T follicular helper cell (primary cell): Measurements from ENCODE around the gene CCSER1.
"Not testable (repeated sequence)": the region's sequence is repeated elsewhere in the genome, so short reads cannot be mapped to it uniquely, and the experiment has no call there.

Experiments used
- DNase-seq: peaks from one replicate; pipeline ENCODE4 v3.0.0-alpha.2; 2020; ENCODE audit warnings: low read depth

Gene CCSER1

GRCh38 chr4:91284480-91284879, 1157.3 kb downstream of the CCSER1 start:
- DNase-seq = no peak

GRCh38 chr4:91285487-91285886, 1158.3 kb downstream of the CCSER1 start:
- no peak for DNase-seq

DNA sequence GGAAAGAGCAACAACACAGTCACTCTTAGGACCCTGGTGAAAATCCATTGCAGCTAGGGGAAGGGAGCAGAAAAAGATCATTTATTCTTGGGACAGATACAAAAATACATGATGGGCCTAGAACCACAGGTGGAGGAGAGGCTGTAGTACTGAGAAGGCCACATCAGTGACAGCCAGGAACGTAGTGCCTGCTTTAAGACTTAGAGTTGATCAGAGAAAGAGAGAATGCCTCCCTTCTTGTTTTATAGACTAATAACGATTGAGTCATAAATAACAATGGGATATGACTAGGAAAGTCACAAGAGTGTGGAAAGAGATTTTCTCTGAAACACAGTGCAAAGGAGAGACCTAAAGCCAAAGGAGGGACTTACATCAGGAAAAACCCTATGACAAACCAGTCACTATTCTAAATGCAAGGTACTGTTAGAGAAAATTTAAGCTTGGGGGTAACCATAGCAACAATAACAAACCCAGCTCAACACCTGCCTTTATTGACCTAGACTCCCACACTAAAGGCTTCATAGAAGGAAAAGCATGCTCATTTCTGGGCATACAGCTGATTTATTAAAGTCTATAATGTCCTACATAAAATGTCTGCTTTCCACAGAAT, 1161.6 kb downstream of the CCSER1 start:
- no peak for DNase-seq

DNA sequence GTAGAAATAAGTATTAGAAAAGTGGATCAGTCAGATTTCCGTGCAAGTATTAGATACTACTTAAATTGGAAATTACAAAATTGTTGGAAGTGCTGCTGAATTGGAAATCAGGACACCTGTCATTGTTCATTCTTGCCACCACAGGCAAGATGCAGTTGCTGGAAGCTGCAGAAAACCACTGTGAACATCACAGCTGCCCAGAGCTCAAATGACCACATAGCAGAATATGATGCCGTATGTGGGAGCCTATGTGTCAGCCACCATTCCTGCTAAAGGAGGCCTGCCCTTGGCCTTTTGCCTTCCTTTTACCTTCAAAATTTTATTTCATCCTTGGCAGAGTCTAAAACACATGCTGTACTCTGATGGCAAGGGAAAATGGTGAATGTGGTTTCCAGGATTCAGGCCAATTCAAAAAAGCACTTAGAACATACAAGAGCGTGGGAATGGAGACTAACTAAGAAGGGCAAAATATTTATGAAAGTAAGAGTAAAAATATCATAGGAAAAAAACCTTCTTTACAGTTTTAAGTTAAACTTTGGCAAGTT, 1171.0 kb downstream of the CCSER1 start:
- no peak for DNase-seq

DNA sequence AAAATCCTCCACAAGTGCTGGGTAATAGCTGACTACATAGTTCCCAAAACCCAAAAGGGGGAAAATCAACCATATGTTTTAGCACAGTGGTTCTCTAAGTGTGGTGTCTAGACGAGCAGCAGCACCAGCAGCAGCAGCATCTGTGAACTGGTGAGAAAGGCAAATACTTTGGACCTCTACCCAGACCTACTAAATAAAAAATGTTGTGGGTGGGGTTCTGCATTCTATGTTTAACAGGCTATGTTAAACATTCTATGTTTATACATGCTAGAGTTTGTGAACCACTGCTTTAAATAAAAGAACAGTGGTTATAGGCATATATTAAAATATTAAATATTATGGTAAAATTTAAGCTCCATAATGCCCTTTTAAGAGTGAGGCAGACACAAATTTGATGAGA, 1171.6 kb downstream of the CCSER1 start:
- DNase-seq = no peak

- no peak for DNase-seq
Observed at GRCh38 chr4:91302120-91302519, 1174.9 kb downstream of the CCSER1 start.

- no peak for DNase-seq
Observed at GRCh38 chr4:91304292-91304691, 1177.1 kb downstream of the CCSER1 start.

- no peak for DNase-seq
Observed at GRCh38 chr4:91317434-91317833, 1190.2 kb downstream of the CCSER1 start.

GRCh38 chr4:91319556-91320268, 1192.5 kb downstream of the CCSER1 start:
- no peak for DNase-seq

- no peak for DNase-seq
Observed at GRCh38 chr4:91322961-91323360, 1195.8 kb downstream of the CCSER1 start.

DNA sequence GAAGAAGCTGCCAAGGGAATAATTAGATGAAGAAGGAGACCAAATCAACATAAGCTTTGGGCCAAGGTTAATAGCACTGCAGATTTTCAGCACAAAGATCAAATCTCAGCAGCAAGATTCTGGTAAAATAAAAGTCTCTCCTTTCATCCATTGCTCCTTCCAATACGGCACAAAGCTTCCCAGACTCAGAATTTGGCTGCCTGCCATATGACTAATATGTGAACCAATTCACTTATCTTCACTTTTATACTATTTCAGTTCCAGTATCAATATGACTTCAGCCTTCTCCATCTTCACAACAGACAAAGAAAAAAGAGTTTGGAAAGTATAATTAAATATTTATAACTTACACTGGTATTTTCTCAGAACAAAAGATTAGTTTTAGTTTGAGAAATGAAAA, 1198.3 kb downstream of the CCSER1 start:
- DNase-seq = no peak

- not testable (repeated sequence) for DNase-seq
Observed at GRCh38 chr4:91326167-91326566, 1199.0 kb downstream of the CCSER1 start.

DNA sequence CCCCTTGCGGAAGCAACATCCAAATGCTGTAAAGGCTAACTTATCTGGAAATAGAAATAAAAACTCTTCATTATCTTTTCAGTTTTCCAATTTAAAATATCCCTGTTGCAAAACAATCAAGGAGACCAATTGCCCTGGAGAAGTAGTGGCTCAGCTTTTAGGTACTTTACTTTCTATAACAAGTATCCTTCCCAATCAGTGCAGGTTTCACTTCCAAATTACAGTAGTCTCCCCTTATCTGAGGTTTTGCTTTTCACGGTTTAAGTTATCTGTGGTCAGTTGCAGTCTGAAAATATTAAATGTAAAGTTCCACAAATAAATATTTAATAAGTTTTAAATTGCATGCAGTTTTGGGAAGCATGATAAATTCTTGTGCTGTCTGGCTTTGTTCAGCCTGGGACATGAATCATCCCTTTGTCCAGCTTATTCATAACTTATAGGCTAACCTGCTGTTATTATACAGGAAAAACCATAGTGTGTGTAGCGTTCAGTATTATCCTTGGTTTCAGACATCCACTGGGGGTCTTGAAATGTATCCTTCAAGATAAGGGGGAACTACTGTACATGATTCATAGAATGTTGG, 1203.5 kb downstream of the CCSER1 start:
- DNase-seq = no peak

GRCh38 chr4:91340822-91341221, 1213.6 kb downstream of the CCSER1 start:
- no peak for DNase-seq

DNA sequence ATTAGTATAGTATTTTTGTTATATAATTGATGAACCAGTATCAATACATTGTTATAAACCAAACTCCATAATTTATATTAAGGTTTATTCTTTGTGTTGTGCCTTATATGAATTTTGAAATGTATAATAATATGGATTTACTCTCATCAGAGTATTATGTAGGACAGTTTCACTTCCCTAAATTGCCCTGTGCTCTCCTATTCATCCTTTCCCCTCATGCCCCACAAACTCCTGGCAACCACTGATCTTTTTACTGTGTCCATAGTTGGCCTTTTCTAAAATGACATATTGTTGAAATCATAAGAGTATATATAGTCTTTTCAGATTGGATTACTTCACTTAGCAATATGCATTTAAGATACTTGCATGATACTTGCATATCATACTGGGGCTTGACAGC, 1218.4 kb downstream of the CCSER1 start:
- no peak for DNase-seq

GRCh38 chr4:91356496-91356895, 1229.3 kb downstream of the CCSER1 start:
- DNase-seq = not testable (repeated sequence)

- DNase-seq = not testable (repeated sequence)
Observed at GRCh38 chr4:91358016-91358415, 1230.8 kb downstream of the CCSER1 start.

DNA sequence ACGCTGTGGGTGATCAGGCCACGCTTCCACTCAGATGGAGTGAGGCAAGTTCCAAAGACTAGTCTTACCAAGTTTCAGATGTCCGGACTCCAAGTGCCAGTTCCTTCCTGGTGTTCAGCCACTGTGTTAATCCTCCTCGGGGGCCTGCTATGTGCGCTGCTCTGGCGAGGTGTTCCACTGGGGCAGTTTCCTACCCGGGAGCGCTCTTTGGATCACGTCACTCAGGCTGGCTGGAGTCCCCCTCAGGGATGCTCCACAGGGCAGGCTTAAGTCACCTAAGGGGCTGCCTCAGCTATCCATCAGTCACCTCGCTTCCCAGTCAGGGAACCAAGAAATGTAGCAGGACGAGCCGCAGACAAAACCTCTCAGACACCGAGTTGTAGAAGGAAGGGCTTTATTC, 1231.4 kb downstream of the CCSER1 start:
- not testable (repeated sequence) for DNase-seq

- DNase-seq = no peak
Observed at GRCh38 chr4:91359041-91360031, 1232.1 kb downstream of the CCSER1 start.

- no peak for DNase-seq
Observed at GRCh38 chr4:91362125-91362524, 1234.9 kb downstream of the CCSER1 start.

DNA sequence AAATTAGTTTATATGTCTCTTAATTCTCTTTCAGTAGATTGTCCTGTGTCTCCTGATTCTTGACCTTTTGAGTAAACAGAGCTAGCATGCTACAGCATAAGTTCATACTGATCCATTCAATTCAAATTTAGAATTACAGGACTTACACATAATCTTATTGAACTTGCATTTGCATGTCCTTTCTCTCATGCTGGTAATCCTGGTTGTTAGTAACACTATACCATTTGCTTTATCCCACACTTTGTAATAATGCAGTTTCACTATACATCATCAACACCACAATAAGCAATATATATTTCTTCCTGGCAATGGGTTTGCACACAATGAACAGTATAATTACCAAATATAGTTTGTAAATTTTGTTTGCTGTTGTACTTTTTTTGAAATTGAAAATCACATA, 1239.4 kb downstream of the CCSER1 start:
- no peak for DNase-seq

GRCh38 chr4:91369116-91369515, 1241.9 kb downstream of the CCSER1 start:
- no peak for DNase-seq
